Left lung (tissue), 10 donors: ENCODE data around the gene ZNF473. TPM values are rescaled to one million over a fixed set of nuclear protein-coding genes. Genes with fewer than 3 reads are reported as not detected.

Experiments used
- ATAC-seq: fragments of 200-7000 bp; cut with Tn5 transposase; one replicate; pipeline ENCODE4 v1.9.1; 2020; ENCODE audit warnings: moderate library complexity
- DNase-seq, 4 donors: peaks; one replicate each; pipeline ENCODE4 v3.0.0-alpha.2; 2013 to 2020
- H3K27ac ChIP-seq, 2 donors: fragments of 200-600 bp; sonication (generic) in 1 of 2; one replicate each; pipeline versions ENCODE4 v1.5.0 to v1.8.0; 2020 to 2021
- H3K27me3 ChIP-seq, 2 donors: fragments of 200-600 bp; sonication (generic) in 1 of 2; one replicate each; pipeline versions ENCODE4 v1.5.0 to v1.8.0; 2020 to 2021
- H3K36me3 ChIP-seq, 2 donors: fragments of 200-600 bp; sonication (generic) in 1 of 2; one replicate each; pipeline versions ENCODE4 v1.5.0 to v1.8.0; 2020 to 2021
- H3K4me1 ChIP-seq, 2 donors: fragments of 200-600 bp; one replicate each; pipeline ENCODE4 v1.8.0; 2021
- H3K4me3 ChIP-seq, 2 donors: fragments of 200-600 bp; sonication (generic) in 1 of 2; one replicate each; pipeline versions ENCODE4 v1.5.0 to v1.8.0; 2020 to 2021; ENCODE audit warnings: mild to moderate bottlenecking in 1 of 2
- H3K9me3 ChIP-seq, 2 donors: fragments of 200-600 bp; sonication (generic) in 1 of 2; one replicate each; pipeline versions ENCODE4 v1.5.0 to v1.8.0; 2020 to 2021
- CTCF ChIP-seq, 2 donors: fragments of 200-600 bp; sonication (generic) in 1 of 2; IDR thresholded peaks; one replicate each; pipeline versions ENCODE4 v1.5.0 to v1.8.0; 2021; ENCODE audit warnings: antibody characterized with exemption in 2 of 2
- intact Hi-C, 2 donors: fragments of 100-400 bp; cut with DNase I; formaldehyde crosslinking; loops; one replicate each; pipeline versions ENCODE4 v1.11.2 to v1.14.2; 2022
- polyA plus RNA-seq, 6 donors: library from polyadenylated mRNA; unstranded; fragments of 120-200 nt; gene quantifications; one replicate each; pipeline ENCODE4 v1.2.1, GENCODE V29; 2013; ENCODE audit not compliant: insufficient read length in 6 of 6
- total RNA-seq, 2 donors: library from RNA; stranded (reverse); fragmentation: NEBNext Ultra II Directional; extraction: Animal tissue kit (Norgen Biotek cat#: 25700); gene quantifications; one replicate each; pipeline ENCODE4 v1.2.1, GENCODE V29; 2021
- donor health status: DM: no; HTN: yes; CAD: no.
- donor health status: DM: no; HTN: no; CAD: no.

The ZNF473 gene
- total and polyA plus RNA-seq, 8 donors, result 5.1 to 15.4 (median 13.3) TPM

DNA sequence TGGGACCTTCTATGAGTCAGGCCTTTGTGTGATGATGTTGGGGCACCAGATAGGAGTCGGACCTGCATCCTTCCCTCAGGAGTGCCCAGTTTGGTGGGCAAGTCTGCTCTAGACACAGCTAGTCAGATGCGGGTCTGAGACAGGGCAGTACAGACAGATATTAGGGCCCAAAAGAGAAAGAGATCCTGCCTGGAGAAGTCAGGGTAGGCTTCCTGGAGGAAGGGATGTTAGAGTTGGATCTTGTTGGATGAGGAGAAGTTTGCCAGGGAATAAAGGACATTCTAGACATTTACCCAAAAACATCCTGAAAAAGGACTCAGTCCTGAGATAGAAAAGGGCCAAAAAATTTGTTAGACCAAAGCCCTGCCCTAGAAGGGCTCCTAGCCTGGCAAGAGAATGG lies 17.9 kb upstream of the ZNF473 start:
- no peaks in the 10 kb centered on the region for H3K9me3 ChIP-seq
- no peak for ATAC-seq
- no peak for TF ChIP-seq CTCF (IDR thresholded peaks at IDR 0.05)
- no peaks in the 10 kb centered on the region for H3K27me3 ChIP-seq
- no peak for DNase-seq
- intact Hi-C loops, result no loop called here
- peaks cover 5 to 16% of the 10 kb centered on the region in 2 donors for H3K4me1 ChIP-seq
- H3K4me3 ChIP-seq, result no peak overlapping the region
- no peak overlapping the region for H3K27ac ChIP-seq
- peaks cover 0 to 87% of the 10 kb centered on the region in 2 donors for H3K36me3 ChIP-seq

- intact Hi-C loops, result no loop called here
- H3K27me3 ChIP-seq, result no peaks in the 10 kb centered on the region
- no peak for TF ChIP-seq CTCF (IDR thresholded peaks at IDR 0.05)
- peaks cover 5 to 16% of the 10 kb centered on the region in 2 donors for H3K4me1 ChIP-seq
- H3K4me3 ChIP-seq, result no peak overlapping the region
- H3K27ac ChIP-seq, result no peak overlapping the region
- DNase-seq, result peak in 1 of 4 donors; percentile 39
- peaks cover 0 to 87% of the 10 kb centered on the region in 2 donors for H3K36me3 ChIP-seq
- no peaks in the 10 kb centered on the region for H3K9me3 ChIP-seq
- ATAC-seq, result no peak
Observed at GRCh38 chr19:50008532-50008931, 17.3 kb upstream of the ZNF473 start.

DNA sequence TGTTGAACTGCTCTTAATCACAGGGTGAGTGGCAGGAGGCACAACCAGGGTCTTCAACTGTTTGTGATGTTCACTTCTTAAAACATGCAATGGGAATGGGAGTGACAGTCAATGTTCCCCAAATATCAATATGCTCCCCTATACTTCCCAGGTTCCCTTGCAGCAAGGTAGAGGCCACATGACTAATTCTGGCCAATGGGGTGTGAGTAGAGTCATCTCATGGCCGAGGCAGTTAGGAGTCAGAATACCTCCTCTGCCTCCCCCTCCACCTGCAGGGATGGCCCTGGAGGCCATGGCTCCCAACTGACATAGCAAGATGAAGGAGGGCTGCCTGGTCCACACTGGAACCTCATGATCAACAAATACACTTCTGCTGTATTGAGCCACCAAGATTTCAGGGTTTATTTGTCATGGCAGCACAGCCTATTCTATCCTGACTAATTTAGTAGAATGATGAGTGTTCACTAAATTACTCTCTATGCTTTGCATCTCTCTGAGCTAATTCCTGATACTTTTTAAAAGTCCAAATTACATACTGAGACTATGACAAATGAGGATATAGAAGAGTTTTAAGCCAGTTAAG lies 9.5 kb upstream of the ZNF473 start:
- no peaks in the 10 kb centered on the region for H3K9me3 ChIP-seq
- H3K4me3 ChIP-seq, result no peak overlapping the region
- no peaks in the 10 kb centered on the region for H3K4me1 ChIP-seq
- H3K36me3 ChIP-seq, result peaks cover 0 to 97% of the 10 kb centered on the region in 2 donors
- intact Hi-C loops, result no loop called here
- no peak for TF ChIP-seq CTCF (IDR thresholded peaks at IDR 0.05)
- H3K27me3 ChIP-seq, result no peaks in the 10 kb centered on the region
- no peak for DNase-seq
- ATAC-seq, result no peak
- no peak overlapping the region for H3K27ac ChIP-seq

DNA sequence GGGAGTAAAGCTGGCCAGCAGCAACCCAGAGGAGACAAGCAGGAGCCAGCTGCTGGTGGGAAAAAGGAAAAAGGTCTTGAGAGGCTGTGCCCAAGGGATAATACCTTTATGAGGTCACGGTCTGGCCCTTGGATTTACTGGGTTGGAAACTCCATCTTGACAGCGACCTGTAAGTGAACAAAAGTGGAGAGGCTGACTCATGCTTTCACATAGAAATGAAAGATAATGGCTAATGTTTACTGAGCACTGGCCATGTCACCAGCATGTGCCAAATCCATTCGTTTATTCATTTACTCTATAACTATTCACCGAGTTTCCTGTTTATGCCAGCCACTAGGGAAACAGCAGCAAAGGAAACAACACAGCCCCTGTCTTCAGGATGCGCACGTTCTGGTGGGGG lies 5.3 kb upstream of the ZNF473 start:
- intact Hi-C loops, result no loop called here
- Histone ChIP-seq H3K27me3 (no peaks in the 10 kb centered on the region), H3K4me3 (no peak overlapping the region), H3K27ac (no peak overlapping the region), H3K36me3 (peaks cover 0 to 56% of the 10 kb centered on the region in 2 donors), H3K4me1 (peaks cover 7 to 18% of the 10 kb centered on the region in 2 donors), H3K9me3 (no peaks in the 10 kb centered on the region)
- DNase-seq (no peak), ATAC-seq (no peak)
- no peak for TF ChIP-seq CTCF (IDR thresholded peaks at IDR 0.05)

- no peak for TF ChIP-seq CTCF (IDR thresholded peaks at IDR 0.05)
- no peak for ATAC-seq
- Histone ChIP-seq H3K27ac (no peak overlapping the region), H3K9me3 (no peaks in the 10 kb centered on the region), H3K4me1 (peaks cover 16 to 31% of the 10 kb centered on the region in 2 donors), H3K4me3 (no peak overlapping the region), H3K27me3 (no peaks in the 10 kb centered on the region), H3K36me3 (peaks cover 0 to 32% of the 10 kb centered on the region in 2 donors)
- DNase-seq, result no peak
- intact Hi-C loops, result no loop called here
Observed at GRCh38 chr19:50022823-50023222, 3.0 kb upstream of the ZNF473 start.
